Activated CD4-positive, alpha-beta T cell treated with anti-CD3 and anti-CD28 coated beads, Interleukin-2, amount 10 ng/mL, durations not matched to agents 7 days and 5 days (primary cell): Measurements from ENCODE around the gene KLF15. TPM values are rescaled to one million over a fixed set of nuclear protein-coding genes. Genes with fewer than 3 reads are reported as not detected.

ENCODE experiments used
- total RNA-seq, 2 experiments: library from RNA; stranded (reverse); gene quantifications; one replicate each; pipeline ENCODE4 v1.2.3, GENCODE V29; 2021

Gene KLF15
- total RNA-seq, 2 experiments from 2014 or later, result not detected

Other genes with a start within 250 kb of the KLF15 start
- gene ALDH1L1, start 176.8 kb downstream of the KLF15 start, total RNA-seq, result not detected
- gene CFAP100, start 37.5 kb upstream of the KLF15 start, total RNA-seq, result not detected
- 10 to 100 TPM; 27.8 to 28.2 TPM for gene ZXDC, start 118.5 kb upstream of the KLF15 start, total RNA-seq
- not detected for gene UROC1, start 160.4 kb upstream of the KLF15 start, total RNA-seq
- not detected for gene CHST13, start 166.7 kb upstream of the KLF15 start, total RNA-seq
- gene C3orf22, start 201.5 kb upstream of the KLF15 start, total RNA-seq, result not detected